HG02884 (cell line): Measurements from ENCODE around the gene CRB2.
A peak's percentile ranks its signal among the peaks of the same experiment; 100 is the strongest.
"Not testable (repeated sequence)": the region's sequence is repeated elsewhere in the genome, so short reads cannot be mapped to it uniquely, and the experiment has no call there.

Experiments
- ATAC-seq: cut with Tn5 transposase; IDR thresholded peaks from one replicate; pipeline ENCODE4 v1.9.1; 2021; ENCODE audit warnings: mild to moderate bottlenecking, moderate library complexity; ENCODE audit not compliant: unreplicated experiment

The CRB2 gene

GRCh38 chr9:123327697-123328100 lies 28.3 kb upstream of the CRB2 start:
- ATAC-seq, result no peak

- ATAC-seq, result no peak
These were observed 26.6 kb upstream of the CRB2 start for GRCh38 chr9:123329329-123329955.

- no peak for ATAC-seq
These were observed 24.5 kb upstream of the CRB2 start for GRCh38 chr9:123331346-123332060.

GRCh38 chr9:123333058-123333669 lies 22.8 kb upstream of the CRB2 start:
- ATAC-seq, result not testable (repeated sequence)

GRCh38 chr9:123334639-123335038 lies 21.4 kb upstream of the CRB2 start:
- no peak for ATAC-seq

GRCh38 chr9:123335193-123335985 lies 20.6 kb upstream of the CRB2 start:
- no peak for ATAC-seq

- ATAC-seq, result no peak
These were observed 20.0 kb upstream of the CRB2 start for GRCh38 chr9:123335986-123336329.

GRCh38 chr9:123336449-123336848 lies 19.5 kb upstream of the CRB2 start:
- ATAC-seq, result no peak

GRCh38 chr9:123336959-123337358 lies 19.0 kb upstream of the CRB2 start:
- ATAC-seq, result no peak

GRCh38 chr9:123337971-123338370 lies 18.0 kb upstream of the CRB2 start:
- no peak for ATAC-seq

GRCh38 chr9:123338710-123339665 lies 17.0 kb upstream of the CRB2 start:
- peak; percentile 63 for ATAC-seq

GRCh38 chr9:123339666-123340510 lies 16.1 kb upstream of the CRB2 start:
- peak; percentile 34 for ATAC-seq

- ATAC-seq, result no peak
These were observed 14.2 kb upstream of the CRB2 start for GRCh38 chr9:123341816-123342215.

GRCh38 chr9:123342247-123342646 lies 13.8 kb upstream of the CRB2 start:
- no peak for ATAC-seq

GRCh38 chr9:123343443-123344191 lies 12.4 kb upstream of the CRB2 start:
- ATAC-seq, result peak; percentile 31

- no peak for ATAC-seq
These were observed 11.6 kb upstream of the CRB2 start for GRCh38 chr9:123344192-123344949.

- ATAC-seq, result no peak
These were observed 10.4 kb upstream of the CRB2 start for GRCh38 chr9:123345567-123345955.

- ATAC-seq, result no peak
These were observed 10.0 kb upstream of the CRB2 start for GRCh38 chr9:123346026-123346425.
